GM18861 (cell line): ENCODE measurements around the gene CX3CL1.
"Not testable (repeated sequence)": the region's sequence is repeated elsewhere in the genome, so short reads cannot be mapped to it uniquely, and the experiment has no call there.

Experiments used
- ATAC-seq: cut with Tn5 transposase; IDR thresholded peaks from one replicate; pipeline ENCODE4 v1.9.1; 2021; ENCODE audit not compliant: unreplicated experiment

Gene CX3CL1

GRCh38 chr16:57381791-57382534 lies 9.7 kb downstream of the CX3CL1 start:
- ATAC-seq = no peak

DNA sequence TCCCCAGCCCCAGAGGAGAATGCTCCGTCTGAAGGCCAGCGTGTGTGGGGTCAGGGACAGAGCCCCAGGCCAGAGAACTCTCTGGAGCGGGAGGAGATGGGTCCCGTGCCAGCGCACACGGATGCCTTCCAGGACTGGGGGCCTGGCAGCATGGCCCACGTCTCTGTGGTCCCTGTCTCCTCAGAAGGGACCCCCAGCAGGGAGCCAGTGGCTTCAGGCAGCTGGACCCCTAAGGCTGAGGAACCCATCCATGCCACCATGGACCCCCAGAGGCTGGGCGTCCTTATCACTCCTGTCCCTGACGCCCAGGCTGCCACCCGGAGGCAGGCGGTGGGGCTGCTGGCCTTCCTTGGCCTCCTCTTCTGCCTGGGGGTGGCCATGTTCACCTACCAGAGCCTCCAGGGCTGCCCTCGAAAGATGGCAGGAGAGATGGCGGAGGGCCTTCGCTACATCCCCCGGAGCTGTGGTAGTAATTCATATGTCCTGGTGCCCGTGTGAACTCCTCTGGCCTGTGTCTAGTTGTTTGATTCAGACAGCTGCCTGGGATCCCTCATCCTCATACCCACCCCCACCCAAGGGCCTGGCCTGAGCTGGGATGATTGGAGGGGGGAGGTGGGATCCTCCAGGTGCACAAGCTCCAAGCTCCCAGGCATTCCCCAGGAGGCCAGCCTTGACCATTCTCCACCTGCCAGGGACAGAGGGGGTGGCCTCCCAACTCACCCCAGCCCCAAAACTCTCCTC lies 10.4 kb downstream of the CX3CL1 start:
- no peak for ATAC-seq

GRCh38 chr16:57383276-57384247 lies 11.3 kb downstream of the CX3CL1 start:
- ATAC-seq = no peak

DNA sequence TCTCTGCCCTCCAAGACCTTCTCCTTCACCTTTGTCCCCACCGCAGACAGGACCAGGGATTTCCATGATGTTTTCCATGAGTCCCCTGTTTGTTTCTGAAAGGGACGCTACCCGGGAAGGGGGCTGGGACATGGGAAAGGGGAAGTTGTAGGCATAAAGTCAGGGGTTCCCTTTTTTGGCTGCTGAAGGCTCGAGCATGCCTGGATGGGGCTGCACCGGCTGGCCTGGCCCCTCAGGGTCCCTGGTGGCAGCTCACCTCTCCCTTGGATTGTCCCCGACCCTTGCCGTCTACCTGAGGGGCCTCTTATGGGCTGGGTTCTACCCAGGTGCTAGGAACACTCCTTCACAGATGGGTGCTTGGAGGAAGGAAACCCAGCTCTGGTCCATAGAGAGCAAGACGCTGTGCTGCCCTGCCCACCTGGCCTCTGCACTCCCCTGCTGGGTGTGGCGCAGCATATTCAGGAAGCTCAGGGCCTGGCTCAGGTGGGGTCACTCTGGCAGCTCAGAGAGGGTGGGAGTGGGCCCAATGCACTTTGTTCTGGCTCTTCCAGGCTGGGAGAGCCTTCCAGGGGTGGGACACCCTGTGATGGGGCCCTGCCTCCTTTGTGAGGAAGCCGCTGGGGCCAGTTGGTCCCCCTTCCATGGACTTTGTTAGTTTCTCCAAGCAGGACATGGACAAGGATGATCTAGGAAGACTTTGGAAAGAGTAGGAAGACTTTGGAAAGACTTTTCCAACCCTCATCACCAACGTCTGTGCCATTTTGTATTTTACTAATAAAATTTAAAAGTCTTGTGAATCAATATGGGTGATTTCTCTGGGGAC lies 12.2 kb downstream of the CX3CL1 start:
- no peak for ATAC-seq

GRCh38 chr16:57385083-57385482 lies 12.8 kb downstream of the CX3CL1 start:
- no peak for ATAC-seq

DNA sequence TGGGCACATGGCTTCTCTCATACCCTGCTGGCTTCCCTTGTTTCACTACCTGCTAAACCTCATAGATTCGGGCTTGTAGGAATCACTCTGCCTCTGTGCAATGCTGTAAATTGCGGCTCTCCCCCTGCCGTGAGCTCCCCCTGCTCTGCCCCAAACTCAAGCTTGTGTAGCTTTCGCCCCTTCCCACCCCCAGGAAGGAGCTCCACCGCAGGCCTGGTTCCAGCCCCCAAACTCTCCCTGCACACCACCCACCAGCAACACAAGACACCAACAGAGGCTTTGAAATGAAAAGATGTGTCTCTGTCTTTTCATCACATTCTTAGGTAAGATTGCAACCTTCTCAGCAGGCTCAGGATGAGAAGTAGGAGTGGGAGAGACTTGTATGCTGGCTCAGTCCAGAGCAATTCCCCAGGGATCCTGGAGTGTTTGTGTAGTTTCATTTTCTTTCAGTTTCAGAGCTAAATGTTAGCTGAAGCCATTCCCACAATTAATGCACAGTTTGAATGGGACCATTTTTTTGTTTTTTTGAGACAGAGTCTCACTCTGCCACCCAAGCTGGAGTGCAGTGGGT lies 14.2 kb downstream of the CX3CL1 start:
- ATAC-seq = no peak

GRCh38 chr16:57387598-57388354 lies 15.5 kb downstream of the CX3CL1 start:
- no peak for ATAC-seq

DNA sequence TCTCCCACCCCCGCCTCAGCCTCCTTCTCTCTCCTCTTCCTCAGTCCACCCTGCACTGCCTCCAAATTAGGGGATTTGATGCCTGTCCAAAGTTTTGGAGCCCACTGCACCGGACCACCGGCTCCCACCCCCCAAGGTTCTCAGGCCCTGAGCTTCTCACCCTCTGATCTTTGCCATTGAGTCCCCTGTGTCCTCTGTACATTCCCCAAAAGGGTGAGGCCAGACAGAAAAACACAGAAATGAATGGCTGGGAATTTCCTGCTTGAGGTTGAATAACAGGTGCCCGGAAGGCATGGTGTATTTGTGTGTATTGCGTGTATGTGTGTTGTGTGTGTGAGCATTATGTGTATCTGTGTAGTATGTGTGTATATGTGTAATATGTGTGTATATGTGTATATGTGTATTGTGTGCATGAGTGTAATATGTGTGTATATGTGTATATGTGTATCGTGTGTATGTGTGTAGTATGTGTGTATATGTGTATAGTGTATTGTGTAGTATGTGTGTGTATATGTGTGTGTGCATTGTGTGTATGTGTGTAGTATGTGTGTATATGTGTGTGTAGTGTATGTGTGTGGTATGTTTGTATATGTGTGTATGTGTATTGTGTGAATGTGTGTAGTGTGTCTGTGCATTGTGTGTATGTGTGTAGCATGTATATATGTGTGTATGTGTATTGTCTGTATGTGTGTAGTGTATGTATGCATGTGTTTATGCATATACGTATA lies 16.2 kb downstream of the CX3CL1 start:
- no peak for ATAC-seq

GRCh38 chr16:57389087-57389468 lies 16.8 kb downstream of the CX3CL1 start:
- ATAC-seq = no peak

DNA sequence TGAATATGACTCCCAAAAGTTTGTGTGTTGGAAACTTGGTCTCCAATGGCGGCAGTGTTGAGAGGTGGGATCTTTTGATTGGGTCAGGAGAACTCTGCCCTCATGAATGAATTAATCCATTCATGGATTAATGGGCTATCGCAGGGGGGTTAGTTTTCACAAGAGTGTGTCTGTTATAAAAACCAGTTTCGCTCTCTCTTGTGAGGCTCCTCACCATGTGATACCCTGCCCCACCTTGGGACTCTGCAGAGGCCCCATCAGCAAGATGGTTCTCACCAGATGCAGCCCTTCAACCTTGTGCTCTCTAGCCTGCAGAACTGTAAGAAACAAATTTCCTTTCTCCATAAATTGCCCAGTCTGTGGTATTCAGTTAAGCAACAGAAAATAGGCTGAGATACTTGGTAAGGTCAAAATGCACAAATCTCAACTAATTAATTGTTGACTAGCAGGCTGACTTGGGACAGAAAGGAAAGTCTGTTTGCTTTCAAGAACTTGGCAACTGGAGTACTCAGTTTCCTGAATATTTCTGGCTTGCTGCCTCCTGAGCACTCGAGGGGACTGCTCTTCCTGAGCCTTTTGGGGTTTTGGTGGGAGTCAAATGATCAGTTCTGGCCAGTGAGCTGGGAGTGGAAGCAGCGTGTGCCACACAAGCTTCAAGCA lies 18.5 kb downstream of the CX3CL1 start:
- ATAC-seq = no peak

DNA sequence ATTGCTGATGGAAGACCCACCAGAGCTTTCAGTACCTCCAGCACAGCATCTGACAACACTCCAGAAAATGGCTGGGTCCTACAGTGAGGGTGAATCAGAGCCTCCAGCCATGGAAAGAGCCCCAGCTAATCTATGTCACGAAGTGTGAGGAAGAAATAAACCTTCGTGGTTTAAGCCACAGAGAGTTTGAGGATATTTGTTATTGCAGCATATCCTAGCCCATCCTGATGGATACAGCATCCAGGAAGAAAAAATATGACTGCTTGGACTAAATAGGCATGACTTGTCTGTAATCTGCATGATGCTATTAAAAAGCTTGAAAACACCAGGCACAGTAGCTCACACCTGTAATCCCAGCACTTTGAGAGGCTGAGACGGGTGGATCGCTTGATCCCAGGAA lies 19.0 kb downstream of the CX3CL1 start:
- ATAC-seq = no peak

- no peak for ATAC-seq
Observed at GRCh38 chr16:57391708-57392107, 19.4 kb downstream of the CX3CL1 start.

- no peak for ATAC-seq
Observed at GRCh38 chr16:57392694-57393093, 20.4 kb downstream of the CX3CL1 start.

GRCh38 chr16:57394444-57394843 lies 22.2 kb downstream of the CX3CL1 start:
- ATAC-seq = no peak

DNA sequence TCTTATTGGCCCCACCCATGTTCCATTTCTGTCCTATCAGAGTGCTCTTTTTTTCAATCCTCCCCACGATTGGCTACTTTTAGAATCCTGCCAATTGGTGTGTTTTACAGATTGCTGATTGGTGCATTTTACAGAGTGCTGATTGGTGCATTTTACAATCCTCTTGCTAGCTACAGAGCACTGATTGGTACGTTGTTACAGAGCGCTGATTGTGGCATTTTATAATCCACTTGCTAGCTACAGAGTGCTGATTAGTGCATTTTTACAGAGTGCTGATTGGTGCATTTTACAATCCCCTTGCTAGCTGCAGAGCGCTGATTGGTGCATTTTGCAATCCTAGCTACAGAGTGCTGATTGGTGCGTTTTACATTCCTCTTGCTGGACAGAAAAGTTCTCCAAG lies 22.7 kb downstream of the CX3CL1 start:
- ATAC-seq = no peak

DNA sequence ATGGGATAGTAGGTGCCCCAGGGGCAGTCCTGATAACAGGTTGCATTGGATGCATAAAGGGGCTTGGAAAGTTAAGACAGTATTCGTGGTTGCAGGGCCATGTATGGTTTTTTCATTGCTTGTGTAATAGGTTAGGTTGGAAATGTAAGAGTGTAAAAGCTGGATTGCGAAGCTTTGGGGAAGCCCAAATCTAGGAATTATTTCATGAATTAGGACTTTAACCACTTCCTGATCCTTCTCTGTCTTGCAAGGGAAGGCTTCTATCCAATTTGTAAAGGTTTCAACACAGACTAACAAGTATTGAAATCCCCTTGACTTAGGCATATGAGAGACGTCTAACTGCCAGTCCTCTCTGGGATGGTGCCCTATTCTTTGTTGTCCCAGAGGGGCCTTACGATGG lies 24.5 kb downstream of the CX3CL1 start:
- no peak for ATAC-seq

DNA sequence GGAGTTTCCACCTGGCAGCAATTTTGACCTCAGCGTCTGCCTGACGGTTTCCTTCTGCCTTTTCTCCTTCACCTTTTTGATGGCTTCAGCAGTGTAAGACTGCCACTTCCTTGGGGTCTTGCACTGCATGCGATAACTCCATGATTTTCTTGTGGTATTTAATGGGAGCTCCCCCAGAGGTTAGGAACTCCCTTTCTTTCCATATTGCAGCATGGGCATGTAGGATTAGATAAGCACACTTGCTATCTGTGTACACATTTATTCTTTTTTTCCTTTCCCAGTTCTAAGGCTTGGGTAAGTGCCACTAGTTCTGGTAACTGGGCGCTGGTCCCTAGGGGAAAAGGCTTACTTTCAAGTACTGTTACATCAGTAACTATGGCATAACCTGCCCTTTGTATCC lies 25.2 kb downstream of the CX3CL1 start:
- ATAC-seq = not testable (repeated sequence)

GRCh38 chr16:57401943-57402640 lies 29.8 kb downstream of the CX3CL1 start:
- ATAC-seq = no peak
